ENCODE data around the gene ASPN. TPM values are rescaled to one million over a fixed set of nuclear protein-coding genes. Genes with fewer than 3 reads are reported as not detected.

The ASPN gene
- total RNA-seq, 2 experiments from 2014 or later, result not detected

GRCh38 chr9:92435263-92435662 lies 47.0 kb downstream of the ASPN start:
- Mint-ChIP-seq H3K27ac (no peak overlapping the region), H3K4me3 (no peak overlapping the region), H3K36me3 (ENCODE audit: low read depth) (no peaks in the 10 kb centered on the region), H3K9me3 (no peaks in the 10 kb centered on the region), H3K4me1 (ENCODE audit: low read depth) (no peaks in the 10 kb centered on the region), H3K27me3 (no peaks in the 10 kb centered on the region)
- Histone ChIP-seq H3K27me3 (ENCODE audit: control insufficient read depth in 1 of 2, insufficient read depth in 2 of 2, low read length in 2 of 2) (no peaks in the 10 kb centered on the region), H3K4me1 (ENCODE audit: insufficient read depth, low read length) (no peaks in the 10 kb centered on the region), H3K27ac (ENCODE audit: low read depth in 1 of 2, low read length in 2 of 2) (no peak overlapping the region), H3K4me3 (ENCODE audit: low read length) (no peak overlapping the region), H3K36me3 (ENCODE audit: insufficient read depth, low read length) (no peaks in the 10 kb centered on the region), H3K9me3 (ENCODE audit: control insufficient read depth in 1 of 2, insufficient read depth in 1 of 2, low read length in 2 of 2) (no peaks in the 10 kb centered on the region)
- DNase-seq (no peak), ATAC-seq (ENCODE audit: poor library complexity) (no peak)
- intact Hi-C loops (cut with DNase I, micrococcal nuclease), result loop anchor here (5.0 kb wide), 2 partner anchors 93 to 108 kb away; partner anchors contain the start of genes CENPP (in 1 of the 2) and NOL8 (in 1 of the 2)
- POLR2A ChIA-PET, result no interaction called here
- no peak for TF ChIP-seq CTCF (IDR thresholded peaks at IDR 0.05)
- CTCF ChIA-PET, result interaction anchor here (1.0 kb wide), 1 partner anchor 12 kb away, joined by 4 read pairs; no protein-coding TSS in a partner anchor

DNA sequence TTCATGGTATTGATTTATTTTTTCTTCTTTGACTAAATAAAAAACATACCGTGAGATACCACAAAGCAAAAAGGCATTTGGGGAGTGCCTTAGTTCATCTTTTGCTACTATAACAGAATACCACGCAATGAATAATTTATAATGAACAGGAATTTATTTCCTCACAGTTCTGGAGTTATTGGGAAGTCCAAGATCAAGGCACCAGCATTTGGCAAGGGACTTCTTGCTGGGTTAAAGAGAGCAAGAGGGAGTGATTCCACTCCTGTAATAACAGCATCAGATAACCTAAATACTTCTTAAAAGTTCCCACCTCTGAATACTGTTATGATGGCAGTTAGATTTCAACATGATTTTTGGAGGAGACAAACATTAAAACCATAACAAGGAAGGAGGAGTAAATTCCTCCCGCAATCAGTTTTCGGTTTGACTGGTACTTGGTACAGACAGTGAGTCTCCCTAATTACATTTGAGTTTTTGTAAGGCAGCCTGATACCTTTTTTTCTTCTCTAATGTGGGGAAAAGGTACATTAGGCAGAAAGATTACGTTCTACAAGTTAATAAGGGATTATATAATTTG lies 49.2 kb downstream of the ASPN start:
- ChIA-PET CTCF (no interaction called here), POLR2A (no interaction called here)
- no peak for ATAC-seq (ENCODE audit: poor library complexity)
- H3K4me3 Mint-ChIP-seq, result no peak overlapping the region
- intact Hi-C loops (cut with DNase I, micrococcal nuclease), result no loop called here
- no peak for TF ChIP-seq CTCF (IDR thresholded peaks at IDR 0.05)
- H3K4me3 ChIP-seq (ENCODE audit: low read length), result no peak overlapping the region
- no peak for DNase-seq
- no peaks in the 10 kb centered on the region for H3K4me1 ChIP-seq (ENCODE audit: insufficient read depth, low read length)
- no peaks in the 10 kb centered on the region for H3K27me3 ChIP-seq (ENCODE audit: control insufficient read depth in 1 of 2, insufficient read depth in 2 of 2, low read length in 2 of 2)
- no peaks in the 10 kb centered on the region for H3K4me1 Mint-ChIP-seq (ENCODE audit: low read depth)
- no peak overlapping the region for H3K27ac ChIP-seq (ENCODE audit: low read depth in 1 of 2, low read length in 2 of 2)
- no peak overlapping the region for H3K27ac Mint-ChIP-seq
- H3K36me3 ChIP-seq (ENCODE audit: insufficient read depth, low read length), result no peaks in the 10 kb centered on the region
- no peaks in the 10 kb centered on the region for H3K36me3 Mint-ChIP-seq (ENCODE audit: low read depth)
- H3K9me3 Mint-ChIP-seq, result no peaks in the 10 kb centered on the region
- H3K27me3 Mint-ChIP-seq, result no peaks in the 10 kb centered on the region
- no peaks in the 10 kb centered on the region for H3K9me3 ChIP-seq (ENCODE audit: control insufficient read depth in 1 of 2, insufficient read depth in 1 of 2, low read length in 2 of 2)

GRCh38 chr9:92432350-92432749 lies 50.0 kb downstream of the ASPN start:
- no peaks in the 10 kb centered on the region for H3K27me3 Mint-ChIP-seq
- H3K27ac Mint-ChIP-seq, result no peak overlapping the region
- H3K4me3 ChIP-seq (ENCODE audit: low read length), result no peak overlapping the region
- no peaks in the 10 kb centered on the region for H3K36me3 ChIP-seq (ENCODE audit: insufficient read depth, low read length)
- no peak for ATAC-seq (ENCODE audit: poor library complexity)
- no peaks in the 10 kb centered on the region for H3K36me3 Mint-ChIP-seq (ENCODE audit: low read depth)
- H3K9me3 Mint-ChIP-seq, result no peaks in the 10 kb centered on the region
- no peaks in the 10 kb centered on the region for H3K4me1 Mint-ChIP-seq (ENCODE audit: low read depth)
- TF ChIP-seq CTCF (IDR thresholded peaks at IDR 0.05), result no peak
- ChIA-PET POLR2A (interaction anchor here (0.7 kb wide), 1 partner anchor 548 kb away, joined by 4 read pairs; no protein-coding TSS in a partner anchor), CTCF (no interaction called here)
- no peak overlapping the region for H3K4me3 Mint-ChIP-seq
- H3K9me3 ChIP-seq (ENCODE audit: control insufficient read depth in 1 of 2, insufficient read depth in 1 of 2, low read length in 2 of 2), result no peaks in the 10 kb centered on the region
- no peak overlapping the region for H3K27ac ChIP-seq (ENCODE audit: low read depth in 1 of 2, low read length in 2 of 2)
- H3K4me1 ChIP-seq (ENCODE audit: insufficient read depth, low read length), result no peaks in the 10 kb centered on the region
- no peak for DNase-seq
- no peaks in the 10 kb centered on the region for H3K27me3 ChIP-seq (ENCODE audit: control insufficient read depth in 1 of 2, insufficient read depth in 2 of 2, low read length in 2 of 2)
- intact Hi-C loops (cut with DNase I, micrococcal nuclease), result no loop called here

Data from CD4-positive, alpha-beta T cell (primary cell).